HCT116 (cell line): ENCODE measurements around the gene ZNF814. TPM values are rescaled to one million over a fixed set of nuclear protein-coding genes. Genes with fewer than 3 reads are reported as not detected.

ENCODE experiments used
- ATAC-seq: fragments of 200-7000 bp; cut with Tn5 transposase; 2 replicates; pipeline ENCODE4 v1.9.1; 2020; ENCODE audit warnings: mild to moderate bottlenecking, moderate library complexity
- BruUV-seq: library from RNA; stranded (reverse); fragments of 400-500 nt; replicated peaks from 2 replicates; lab custom pipeline; 2021; lab: Mats Ljungman, UMichigan
- CTCF ChIA-PET: fragments of 300-600 bp; sonication (Branson Sonifier 250); formaldehyde crosslinking; loops from one replicate; lab custom pipeline; 2021; ENCODE audit warnings: antibody characterized with exemption; lab: Charles Lee
- POLR2A ChIA-PET: fragments of 300-600, 350-600 bp; sonication (Branson Sonifier 250); formaldehyde crosslinking; loops from one replicate; lab custom pipeline; 2021; ENCODE audit warnings: antibody characterized with exemption; lab: Charles Lee
- RAD21 ChIA-PET, 2 experiments: fragments of 300-600 bp; sonication (Branson Sonifier 250); formaldehyde crosslinking; loops; one replicate each; lab custom pipeline; 2023; ENCODE audit warnings: low total read pairs in 2 of 2; ENCODE audit not compliant: uncharacterized antibody in 2 of 2, unreplicated experiment in 2 of 2, low non-redundant PET in 1 of 2; lab: Charles Lee
- DNase-seq: peaks from one replicate; pipeline ENCODE4 v3.0.0-alpha.2; 2010; ENCODE audit warnings: low read depth, low spot score
- H2AFZ ChIP-seq: fragments of 200-600 bp; shearing (Covaris generic), sonication (generic); 2 replicates; pipeline ENCODE4 v1.6.1; 2017; ENCODE audit warnings: low read depth, mixed run types, mixed read lengths, antibody characterized with exemption, low read length; ENCODE audit not compliant: poor library complexity, severe bottlenecking
- H3K27ac ChIP-seq: 2 replicates; pipeline ENCODE4 v1.5.1; 2012; ENCODE audit warnings: low read depth, low read length
- H3K27me3 ChIP-seq: fragments of 200-600 bp; sonication (generic); 2 replicates; pipeline ENCODE4 v1.6.1; 2016; ENCODE audit warnings: mixed run types, low read length, mixed read lengths; ENCODE audit not compliant: insufficient read depth
- H3K36me3 ChIP-seq, 2 experiments: fragments of 200-500 bp in 1 of 2; fragments of 200-600 bp in 1 of 2; sonication (Bioruptor generic) in 1 of 2; sonication (generic) in 1 of 2; 2 replicates each; pipeline versions ENCODE4 v1.5.1 to v1.6.1; 2014 to 2016; ENCODE audit warnings: low read length in 2 of 2, inconsistent platforms in 1 of 2, mixed read lengths in 1 of 2, mixed run types in 1 of 2; ENCODE audit not compliant: insufficient read depth in 2 of 2, control insufficient read depth in 1 of 2
- H3K4me1 ChIP-seq, 2 experiments: fragments of 200-600 bp in 1 of 2; sonication (generic) in 1 of 2; 2 replicates each; pipeline versions ENCODE4 v1.5.1 to v1.6.1; 2012 to 2017; ENCODE audit warnings: low read length in 2 of 2, inconsistent platforms in 1 of 2, mild to moderate bottlenecking in 1 of 2, mixed read lengths in 1 of 2, mixed run types in 1 of 2, moderate library complexity in 1 of 2; ENCODE audit not compliant: insufficient read depth in 2 of 2, control insufficient read depth in 1 of 2
- H3K4me2 ChIP-seq: fragments of 200-600 bp; sonication (generic); 2 replicates; pipeline ENCODE4 v1.6.1; 2017; ENCODE audit warnings: mixed run types, low read length, mixed read lengths
- H3K4me3 ChIP-seq, 2 experiments: fragments of 200-600 bp in 1 of 2; sonication (generic) in 1 of 2; replicated peaks in 1 of 2; 2 replicates each; pipeline ENCODE4 v1.5.1; 2011 to 2016; ENCODE audit warnings: low read length in 2 of 2, control low read depth in 1 of 2, low read depth in 1 of 2, mild to moderate bottlenecking in 1 of 2, mixed read lengths in 1 of 2, mixed run types in 1 of 2
- H3K79me2 ChIP-seq: fragments of 200-600 bp; sonication (generic); 2 replicates; pipeline ENCODE4 v1.6.1; 2017; ENCODE audit warnings: mild to moderate bottlenecking, mixed run types, low read length, moderate library complexity, mixed read lengths; ENCODE audit not compliant: insufficient read depth
- H3K9ac ChIP-seq: fragments of 200-600 bp; sonication (generic); 2 replicates; pipeline ENCODE4 v1.6.1; 2016; ENCODE audit warnings: low read length, mixed read lengths
- H3K9me2 ChIP-seq: fragments of 200-600 bp; sonication (generic), shearing (Covaris generic); 2 replicates; pipeline ENCODE4 v1.6.1; 2017; ENCODE audit warnings: mixed run types, mild to moderate bottlenecking, moderate library complexity; ENCODE audit not compliant: insufficient read depth
- H3K9me3 ChIP-seq, 2 experiments: fragments of 200-500 bp in 1 of 2; fragments of 200-600 bp in 1 of 2; sonication (Bioruptor generic) in 1 of 2; sonication (generic) in 1 of 2; 2 replicates each; pipeline ENCODE4 v1.6.1; 2014 to 2017; ENCODE audit warnings: low read length in 2 of 2, mixed read lengths in 2 of 2, inconsistent platforms in 1 of 2, low read depth in 1 of 2, mild to moderate bottlenecking in 1 of 2, mixed run types in 1 of 2, moderate library complexity in 1 of 2; ENCODE audit not compliant: control insufficient read depth in 1 of 2, insufficient read depth in 1 of 2
- H4K20me1 ChIP-seq: fragments of 200-600 bp; sonication (generic), shearing (Covaris generic); 2 replicates; pipeline ENCODE4 v1.6.1; 2017; ENCODE audit warnings: mixed run types, mild to moderate bottlenecking, moderate library complexity; ENCODE audit not compliant: insufficient read depth
- CBX3 ChIP-seq: IDR thresholded peaks from 2 replicates; pipeline ENCODE4 v1.6.1; 2012; ENCODE audit warnings: low read depth
- CEBPB ChIP-seq: IDR thresholded peaks from 2 replicates; pipeline ENCODE4 v1.6.1; 2012; ENCODE audit warnings: low read depth
- CTCF ChIP-seq, 3 experiments: fragments of 200-600 bp in 1 of 3; sonication (generic) in 1 of 3; IDR thresholded peaks in 2 of 3; conservative IDR thresholded peaks in 1 of 3; 2 replicates each; pipeline ENCODE4 v1.5.1; 2012 to 2017; ENCODE audit warnings: low read depth in 2 of 3, low read length in 2 of 3, antibody characterized with exemption in 1 of 3, borderline replicate concordance in 1 of 3, control low read depth in 1 of 3, mild to moderate bottlenecking in 1 of 3, mixed read lengths in 1 of 3, mixed run types in 1 of 3, moderate library complexity in 1 of 3; ENCODE audit not compliant: insufficient read depth in 1 of 3
- EGR1 ChIP-seq: IDR thresholded peaks from 2 replicates; pipeline ENCODE4 v1.6.1; 2012; ENCODE audit warnings: low read depth
- EZH2 ChIP-seq: fragments of 200-600 bp; sonication (generic); IDR thresholded peaks from 2 replicates; pipeline ENCODE4 v1.6.1; 2017; ENCODE audit warnings: antibody characterized with exemption, mixed run types
- EZH2phosphoT487 ChIP-seq: fragments of 200-600 bp; IDR thresholded peaks from 2 replicates; pipeline ENCODE4 v1.6.1; 2018; ENCODE audit warnings: antibody characterized with exemption, borderline replicate concordance
- FOSL1 ChIP-seq: IDR thresholded peaks from 2 replicates; pipeline ENCODE4 v1.6.1; 2012; ENCODE audit warnings: low read depth
- POLR2A ChIP-seq: IDR thresholded peaks from 2 replicates; pipeline ENCODE4 v1.7.0; 2011; ENCODE audit warnings: borderline replicate concordance; ENCODE audit not compliant: insufficient read depth, insufficient read length; ENCODE audit errors: extremely low read depth
- TCF7L2 ChIP-seq: IDR thresholded peaks from 2 replicates; pipeline ENCODE4 v1.7.0; 2011; ENCODE audit warnings: borderline replicate concordance, inconsistent platforms; ENCODE audit not compliant: insufficient read depth, insufficient read length; ENCODE audit errors: extremely low read depth
- YY1 ChIP-seq: IDR thresholded peaks from 2 replicates; pipeline ENCODE4 v1.6.1; 2011; ENCODE audit warnings: low read length, low read depth, moderate library complexity, mild to moderate bottlenecking; ENCODE audit not compliant: insufficient replicate concordance; ENCODE audit errors: extremely low read depth
- ZBTB33 ChIP-seq: IDR thresholded peaks from 2 replicates; pipeline ENCODE4 v1.6.1; 2011; ENCODE audit warnings: mild to moderate bottlenecking, low read length, moderate library complexity; ENCODE audit not compliant: insufficient replicate concordance; ENCODE audit errors: extremely low read depth
- ZFX ChIP-seq: fragments of 450-650 bp; IDR thresholded peaks from 2 replicates; pipeline ENCODE4 v1.6.1; 2017
- intact Hi-C: fragments of 100-400 bp; cut with micrococcal nuclease; formaldehyde crosslinking; loops from 2 replicates; pipeline ENCODE4 v1.10.0; 2022
- total RNA-seq: library from RNA; stranded (reverse); gene quantifications from one replicate; pipeline ENCODE4 v1.2.1, GENCODE V29; 2021; ENCODE audit not compliant: unreplicated experiment
- TF ChIP-seq, protein P1 (sequence below): IDR thresholded peaks from 2 replicates; pipeline ENCODE4 v1.6.1; 2012; ENCODE audit warnings: low read depth

The ZNF814 gene
- total RNA-seq, 1 experiment from 2014 or later, result 2.5 TPM

- TF ChIP-seq CTCF (IDR thresholded peaks at IDR 0.05 in 2 of 3, conservative IDR thresholded peaks at IDR 0.05 in 1 of 3; ENCODE audit: borderline replicate concordance in 1 of 3, insufficient read depth in 1 of 3, low read depth in 2 of 3, low read length in 2 of 3), result no peak
- no peak for TF ChIP-seq YY1
- no peak for TF ChIP-seq CEBPB
- TF ChIP-seq EZH2, result no peak
- TF ChIP-seq ZBTB33, result no peak
Observed at GRCh38 chr19:57903618-57904184, 14.9 kb upstream of the ZNF814 start (continued).

DNA sequence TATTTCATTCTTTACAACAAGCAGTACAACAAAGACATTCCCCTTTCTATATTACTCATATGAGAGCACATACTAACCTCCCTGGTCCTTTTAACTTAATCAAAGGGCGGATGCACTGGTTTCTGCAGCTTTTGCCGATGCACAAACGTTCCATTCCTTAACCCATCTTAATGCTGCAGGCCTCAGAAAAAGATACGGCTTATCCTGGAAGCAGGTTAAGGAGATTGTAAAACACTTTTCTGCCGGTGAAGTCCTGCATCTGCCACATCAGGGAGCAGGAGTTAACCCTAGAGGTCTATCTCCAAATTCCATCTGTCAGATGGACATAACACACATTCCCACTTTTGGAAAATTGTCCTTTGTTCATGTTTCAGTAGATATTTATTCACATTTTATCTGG, 11.5 kb upstream of the ZNF814 start:
- no peak overlapping the region for H3K4me2 ChIP-seq
- no peaks in the 10 kb centered on the region for H3K36me3 ChIP-seq
- peaks cover 0 to 8% of the 10 kb centered on the region in 2 experiments; a peak in 1 of 4 replicates for H3K9me3 ChIP-seq
- no peak overlapping the region for H3K9ac ChIP-seq
- no peaks in the 10 kb centered on the region for H3K4me1 ChIP-seq
- no peaks in the 10 kb centered on the region for H3K27me3 ChIP-seq
- no TSS peak for BruUV-seq
- no peaks in the 10 kb centered on the region for H3K9me2 ChIP-seq
- ChIA-PET POLR2A (no interaction called here), CTCF (no interaction called here), RAD21 (no interaction called here)
- no peak for DNase-seq
- no peak for ATAC-seq
- no peak overlapping the region for H3K4me3 ChIP-seq
- no peak overlapping the region for H3K27ac ChIP-seq
- H2AFZ ChIP-seq, result no peak overlapping the region
- no peaks in the 10 kb centered on the region for H4K20me1 ChIP-seq
- no peaks in the 10 kb centered on the region for H3K79me2 ChIP-seq
- intact Hi-C loops, result loop anchor here (5.0 to 10.0 kb wide), 2 partner anchors 433 to 496 kb away; no protein-coding TSS in a partner anchor
- TF ChIP-seq, protein P1, sequence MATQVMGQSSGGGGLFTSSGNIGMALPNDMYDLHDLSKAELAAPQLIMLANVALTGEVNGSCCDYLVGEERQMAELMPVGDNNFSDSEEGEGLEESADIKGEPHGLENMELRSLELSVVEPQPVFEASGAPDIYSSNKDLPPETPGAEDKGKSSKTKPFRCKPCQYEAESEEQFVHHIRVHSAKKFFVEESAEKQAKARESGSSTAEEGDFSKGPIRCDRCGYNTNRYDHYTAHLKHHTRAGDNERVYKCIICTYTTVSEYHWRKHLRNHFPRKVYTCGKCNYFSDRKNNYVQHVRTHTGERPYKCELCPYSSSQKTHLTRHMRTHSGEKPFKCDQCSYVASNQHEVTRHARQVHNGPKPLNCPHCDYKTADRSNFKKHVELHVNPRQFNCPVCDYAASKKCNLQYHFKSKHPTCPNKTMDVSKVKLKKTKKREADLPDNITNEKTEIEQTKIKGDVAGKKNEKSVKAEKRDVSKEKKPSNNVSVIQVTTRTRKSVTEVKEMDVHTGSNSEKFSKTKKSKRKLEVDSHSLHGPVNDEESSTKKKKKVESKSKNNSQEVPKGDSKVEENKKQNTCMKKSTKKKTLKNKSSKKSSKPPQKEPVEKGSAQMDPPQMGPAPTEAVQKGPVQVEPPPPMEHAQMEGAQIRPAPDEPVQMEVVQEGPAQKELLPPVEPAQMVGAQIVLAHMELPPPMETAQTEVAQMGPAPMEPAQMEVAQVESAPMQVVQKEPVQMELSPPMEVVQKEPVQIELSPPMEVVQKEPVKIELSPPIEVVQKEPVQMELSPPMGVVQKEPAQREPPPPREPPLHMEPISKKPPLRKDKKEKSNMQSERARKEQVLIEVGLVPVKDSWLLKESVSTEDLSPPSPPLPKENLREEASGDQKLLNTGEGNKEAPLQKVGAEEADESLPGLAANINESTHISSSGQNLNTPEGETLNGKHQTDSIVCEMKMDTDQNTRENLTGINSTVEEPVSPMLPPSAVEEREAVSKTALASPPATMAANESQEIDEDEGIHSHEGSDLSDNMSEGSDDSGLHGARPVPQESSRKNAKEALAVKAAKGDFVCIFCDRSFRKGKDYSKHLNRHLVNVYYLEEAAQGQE, result no peak
- TF ChIP-seq EGR1 (no peak), CBX3 (no peak), EZH2phosphoT487 (no peak), YY1 (no peak), EZH2 (no peak), CTCF (IDR thresholded peaks at IDR 0.05 in 2 of 3, conservative IDR thresholded peaks at IDR 0.05 in 1 of 3; ENCODE audit: borderline replicate concordance in 1 of 3, insufficient read depth in 1 of 3, low read depth in 2 of 3, low read length in 2 of 3) (no peak), ZFX (no peak), FOSL1 (no peak), POLR2A (no peak), TCF7L2 (no peak), CEBPB (no peak)
